NCI-H2196 (cell line): ENCODE data around the gene NCAN.

Experiments used
- DNase-seq: peaks from one replicate; lab custom pipeline; 2025; ENCODE audit not compliant: unreplicated experiment; lab: John Stamatoyannopoulos, UW

NCAN gene

GRCh38 chr19:19279062-19279612 is 67.4 kb downstream of the NCAN start:
- DNase-seq = no peak

GRCh38 chr19:19279853-19280252 is 68.1 kb downstream of the NCAN start:
- no peak for DNase-seq

GRCh38 chr19:19280561-19280960 is 68.8 kb downstream of the NCAN start:
- DNase-seq = no peak

- no peak for DNase-seq
Observed at GRCh38 chr19:19285686-19286085, 73.9 kb downstream of the NCAN start.

GRCh38 chr19:19292607-19293006 is 80.8 kb downstream of the NCAN start:
- DNase-seq = no peak

GRCh38 chr19:19294914-19295313 is 83.2 kb downstream of the NCAN start:
- no peak for DNase-seq

- no peak for DNase-seq
Observed at GRCh38 chr19:19296953-19297689, 85.4 kb downstream of the NCAN start.

GRCh38 chr19:19297759-19298158 is 86.0 kb downstream of the NCAN start:
- DNase-seq = no peak

GRCh38 chr19:19300613-19301012 is 88.9 kb downstream of the NCAN start:
- DNase-seq = no peak
